Loucy (cell line): Measurements from ENCODE around the gene SDK2.

Experiments used
- H2AFZ ChIP-seq: fragments of 200-600 bp; sonication (generic); 2 replicates; pipeline ENCODE4 v1.6.0; 2016; ENCODE audit warnings: antibody characterized with exemption, mild to moderate bottlenecking, low read length, moderate library complexity
- H3F3A ChIP-seq: fragments of 200-600 bp; 2 replicates; pipeline ENCODE4 v1.6.0; 2016; ENCODE audit warnings: antibody characterized with exemption, low read depth, mild to moderate bottlenecking
- H3K27me3 ChIP-seq: fragments of 200-600 bp; sonication (generic); 2 replicates; pipeline ENCODE4 v1.6.1; 2014; ENCODE audit warnings: low read length, mild to moderate bottlenecking; ENCODE audit not compliant: insufficient read depth, poor library complexity, severe bottlenecking
- H3K36me3 ChIP-seq: fragments of 200-600 bp; sonication (generic); 2 replicates; pipeline ENCODE4 v1.6.1; 2016; ENCODE audit warnings: low read length; ENCODE audit not compliant: insufficient read depth
- H3K4me1 ChIP-seq: fragments of 200-600 bp; sonication (generic); 2 replicates; pipeline ENCODE4 v1.5.1; 2014; ENCODE audit warnings: low read length, mild to moderate bottlenecking; ENCODE audit not compliant: insufficient read depth, poor library complexity, severe bottlenecking
- H3K4me2 ChIP-seq: fragments of 200-600 bp; sonication (generic); 2 replicates; pipeline ENCODE4 v1.6.0; 2014; ENCODE audit warnings: antibody characterized with exemption, low read length, low read depth, mild to moderate bottlenecking; ENCODE audit not compliant: poor library complexity, severe bottlenecking
- H3K4me3 ChIP-seq: fragments of 200-600 bp; sonication (generic); 2 replicates; pipeline ENCODE4 v1.5.1; 2014; ENCODE audit warnings: low read length, mild to moderate bottlenecking, mixed read lengths; ENCODE audit not compliant: poor library complexity, severe bottlenecking
- H3K79me2 ChIP-seq: fragments of 200-600 bp; sonication (generic); 2 replicates; pipeline ENCODE4 v1.6.1; 2014; ENCODE audit warnings: low read length; ENCODE audit not compliant: insufficient read depth
- H3K9ac ChIP-seq: fragments of 200-600 bp; sonication (generic); 2 replicates; pipeline ENCODE4 v1.6.0; 2014; ENCODE audit warnings: mild to moderate bottlenecking, low read depth, low read length, moderate library complexity; ENCODE audit not compliant: poor library complexity, severe bottlenecking
- H3K9me2 ChIP-seq: fragments of 200-600 bp; sonication (generic); replicated peaks from 2 replicates; pipeline ENCODE4 v1.6.1; 2016; ENCODE audit warnings: low read depth, low read length, mixed read lengths
- H3K9me3 ChIP-seq: fragments of 200-600 bp; sonication (generic); 2 replicates; pipeline ENCODE4 v1.6.1; 2014; ENCODE audit warnings: mild to moderate bottlenecking, antibody characterized with exemption, low read length, low read depth; ENCODE audit not compliant: insufficient read depth
- H4K20me1 ChIP-seq: fragments of 200-600 bp; sonication (generic); 2 replicates; pipeline ENCODE4 v1.6.0; 2014; ENCODE audit warnings: antibody characterized with exemption, low read length, mild to moderate bottlenecking; ENCODE audit not compliant: insufficient read depth, poor library complexity, severe bottlenecking
- EZH2phosphoT487 ChIP-seq: fragments of 200-600 bp; IDR thresholded peaks from 2 replicates; pipeline ENCODE4 v1.6.1; 2018; ENCODE audit warnings: antibody characterized with exemption, mild to moderate bottlenecking, moderate library complexity, borderline replicate concordance
- TF ChIP-seq, protein P1 (sequence below): fragments of 200-600 bp; sonication (generic); conservative IDR thresholded peaks from 2 replicates; pipeline ENCODE4 v1.5.1; 2014; ENCODE audit warnings: mild to moderate bottlenecking, antibody characterized with exemption, low read length

Gene SDK2

DNA sequence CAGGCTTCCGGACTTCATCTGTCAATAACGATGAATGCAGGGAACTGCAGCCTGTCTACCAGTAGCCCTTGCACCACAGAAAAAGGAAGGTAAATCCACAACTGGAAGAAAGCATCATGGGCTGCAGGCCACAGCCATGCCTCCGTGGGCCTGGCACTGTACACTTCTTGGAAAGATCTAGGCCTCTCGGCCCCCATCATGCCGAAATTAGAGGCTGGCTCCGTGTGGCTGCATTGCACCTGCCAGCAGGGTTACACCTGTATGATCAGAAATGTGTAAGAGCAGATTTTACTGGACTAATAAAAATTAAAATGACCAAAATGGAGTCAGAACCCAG lies 52.2 kb downstream of the SDK2 start:
- no peaks in the 10 kb centered on the region for H4K20me1 ChIP-seq
- peaks cover 70% of the 10 kb centered on the region; the same call in 1 of the 2 replicates for H3K79me2 ChIP-seq
- H3F3A ChIP-seq, result peaks cover 12% of the 10 kb centered on the region
- no peaks in the 10 kb centered on the region for H3K9me3 ChIP-seq
- peak overlapping the region; percentile 82 for H3K9ac ChIP-seq
- no peaks in the 10 kb centered on the region for H3K9me2 ChIP-seq
- peak overlapping the region; percentile 55 for H3K4me3 ChIP-seq
- no peak overlapping the region for H2AFZ ChIP-seq
- H3K36me3 ChIP-seq, result no peaks in the 10 kb centered on the region
- no peak for TF ChIP-seq EZH2phosphoT487
- TF ChIP-seq, protein P1, sequence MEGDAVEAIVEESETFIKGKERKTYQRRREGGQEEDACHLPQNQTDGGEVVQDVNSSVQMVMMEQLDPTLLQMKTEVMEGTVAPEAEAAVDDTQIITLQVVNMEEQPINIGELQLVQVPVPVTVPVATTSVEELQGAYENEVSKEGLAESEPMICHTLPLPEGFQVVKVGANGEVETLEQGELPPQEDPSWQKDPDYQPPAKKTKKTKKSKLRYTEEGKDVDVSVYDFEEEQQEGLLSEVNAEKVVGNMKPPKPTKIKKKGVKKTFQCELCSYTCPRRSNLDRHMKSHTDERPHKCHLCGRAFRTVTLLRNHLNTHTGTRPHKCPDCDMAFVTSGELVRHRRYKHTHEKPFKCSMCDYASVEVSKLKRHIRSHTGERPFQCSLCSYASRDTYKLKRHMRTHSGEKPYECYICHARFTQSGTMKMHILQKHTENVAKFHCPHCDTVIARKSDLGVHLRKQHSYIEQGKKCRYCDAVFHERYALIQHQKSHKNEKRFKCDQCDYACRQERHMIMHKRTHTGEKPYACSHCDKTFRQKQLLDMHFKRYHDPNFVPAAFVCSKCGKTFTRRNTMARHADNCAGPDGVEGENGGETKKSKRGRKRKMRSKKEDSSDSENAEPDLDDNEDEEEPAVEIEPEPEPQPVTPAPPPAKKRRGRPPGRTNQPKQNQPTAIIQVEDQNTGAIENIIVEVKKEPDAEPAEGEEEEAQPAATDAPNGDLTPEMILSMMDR, result no peak
- H3K4me2 ChIP-seq, result peak overlapping the region; percentile 77
- no peaks in the 10 kb centered on the region for H3K27me3 ChIP-seq
- peaks cover 84% of the 10 kb centered on the region for H3K4me1 ChIP-seq

DNA sequence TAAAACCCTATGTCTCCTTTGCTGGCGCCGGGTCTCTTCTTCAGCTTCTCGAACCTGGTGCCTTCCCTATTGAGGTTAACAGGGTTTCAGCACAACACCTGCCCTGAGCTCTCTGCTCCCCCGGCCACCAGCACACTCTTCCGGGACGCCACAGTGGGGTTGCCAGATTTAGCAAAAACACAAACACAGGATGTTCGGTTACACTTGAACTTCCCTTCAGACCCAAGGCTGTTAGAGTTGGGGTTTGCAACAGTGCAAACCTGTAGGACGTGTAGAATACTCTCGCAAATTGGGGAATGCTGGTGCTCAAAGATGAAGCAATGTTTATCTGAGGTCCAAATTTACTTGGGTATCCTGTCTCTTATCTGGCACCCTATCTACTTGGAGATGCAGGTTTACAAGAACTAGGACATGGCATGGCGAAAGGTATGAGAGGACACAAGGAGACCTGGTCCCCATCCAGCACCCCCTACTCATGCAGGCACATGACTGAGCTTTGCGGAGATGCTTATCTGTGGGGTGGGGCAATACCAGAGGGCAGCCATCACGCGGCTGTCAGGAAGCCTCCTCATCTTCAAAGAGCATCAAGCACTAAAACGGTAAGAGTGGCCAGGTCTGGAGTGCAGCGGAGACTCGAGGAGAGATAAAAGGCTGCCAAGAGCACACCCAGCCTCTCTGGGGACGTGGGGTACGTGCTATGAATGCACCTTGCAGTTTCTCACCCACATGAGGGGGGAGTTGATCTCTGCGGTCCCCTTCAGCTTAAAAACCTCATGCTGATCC lies 52.8 kb downstream of the SDK2 start:
- H2AFZ ChIP-seq, result no peak overlapping the region
- peak overlapping the region; percentile 77 for H3K4me2 ChIP-seq

DNA sequence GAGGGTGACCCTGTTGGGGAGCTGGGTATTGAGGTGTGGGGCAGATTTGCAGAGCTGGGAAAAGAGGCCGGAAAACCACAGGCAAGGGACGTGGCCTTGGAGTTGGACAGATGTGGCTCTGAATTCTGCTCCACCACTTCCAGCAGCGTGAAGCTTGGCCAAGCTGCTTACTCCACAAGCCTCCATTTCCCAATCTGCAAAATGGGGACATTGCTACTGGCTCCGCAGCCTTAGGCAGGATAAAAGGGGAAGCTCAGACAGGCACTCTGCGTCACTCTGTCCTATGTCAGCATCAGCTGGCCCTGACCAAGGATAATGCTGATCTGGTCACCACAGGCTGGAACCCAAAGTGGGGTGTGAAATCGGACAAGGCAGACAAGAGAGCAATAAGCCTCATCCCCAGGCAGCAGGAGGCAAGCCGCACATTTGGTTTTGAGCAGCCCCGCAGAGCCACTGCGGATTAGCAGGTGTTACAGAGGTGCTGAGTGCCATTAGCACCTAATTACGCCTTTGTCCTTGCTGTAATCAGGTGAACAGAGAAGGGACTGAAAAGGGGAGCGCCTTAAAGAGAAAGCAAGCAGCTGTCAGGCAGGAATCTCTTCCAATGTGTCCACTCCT lies 54.8 kb downstream of the SDK2 start:
- no peaks in the 10 kb centered on the region for H3K36me3 ChIP-seq
- H3K27me3 ChIP-seq, result no peaks in the 10 kb centered on the region
- peaks cover 71% of the 10 kb centered on the region; the same call in 1 of the 2 replicates for H3K79me2 ChIP-seq
- peaks cover 89% of the 10 kb centered on the region for H3K4me1 ChIP-seq
- TF ChIP-seq, protein P1, result no peak
- TF ChIP-seq EZH2phosphoT487, result no peak
- no peak overlapping the region for H2AFZ ChIP-seq
- no peaks in the 10 kb centered on the region for H3K9me2 ChIP-seq
- H3K4me3 ChIP-seq, result no peak overlapping the region
- H3F3A ChIP-seq, result peaks cover 12% of the 10 kb centered on the region
- H4K20me1 ChIP-seq, result no peaks in the 10 kb centered on the region
- H3K9ac ChIP-seq, result peak overlapping the region; percentile 58
- no peaks in the 10 kb centered on the region for H3K9me3 ChIP-seq
- H3K4me2 ChIP-seq, result no peak overlapping the region

More for the DNA sequence above, 52.8 kb downstream of the SDK2 start:
- Histone ChIP-seq H3K27me3 (no peaks in the 10 kb centered on the region), H3K9ac (peak overlapping the region; percentile 82), H3K36me3 (no peaks in the 10 kb centered on the region), H3K79me2 (peaks cover 70% of the 10 kb centered on the region; the same call in 1 of the 2 replicates), H3K4me3 (peak overlapping the region; percentile 55), H4K20me1 (no peaks in the 10 kb centered on the region), H3F3A (peaks cover 12% of the 10 kb centered on the region), H3K9me3 (no peaks in the 10 kb centered on the region), H3K9me2 (no peaks in the 10 kb centered on the region), H3K4me1 (peaks cover 89% of the 10 kb centered on the region)
- TF ChIP-seq, protein P1, result no peak
- TF ChIP-seq EZH2phosphoT487, result no peak
